B cell (primary cell): ENCODE results near the gene MTHFR. TPM values are rescaled to one million over a fixed set of nuclear protein-coding genes. Genes with fewer than 3 reads are reported as not detected.

Experiments used
- ATAC-seq: fragments of 200-7000 bp; cut with Tn5 transposase; one replicate; pipeline ENCODE4 v1.10.0; 2021; ENCODE audit warnings: low read depth, mild to moderate bottlenecking, moderate number of reproducible peaks, moderate library complexity
- CTCF ChIA-PET: fragments of 350-600 bp; sonication (Branson Sonifier 250); formaldehyde crosslinking; loops from one replicate; lab custom pipeline; 2021; ENCODE audit warnings: antibody characterized with exemption, inconsistent platforms; lab: Charles Lee
- POLR2A ChIA-PET: fragments of 350-600 bp; sonication (Branson Sonifier 250); formaldehyde crosslinking; loops from one replicate; lab custom pipeline; 2021; ENCODE audit warnings: antibody characterized with exemption; lab: Charles Lee
- DNase-seq: peaks from one replicate; pipeline ENCODE4 v3.0.0; 2013
- H2AFZ ChIP-seq: 2 replicates; pipeline ENCODE4 v1.6.1; 2012; ENCODE audit warnings: mild to moderate bottlenecking, low read depth, low read length; ENCODE audit not compliant: insufficient read depth, poor library complexity, severe bottlenecking
- H3K27ac ChIP-seq, 2 donors: 1 replicate in 1 of 2; 2 replicates in 1 of 2; pipeline ENCODE4 v1.5.1; 2012 to 2013; ENCODE audit warnings: low read length in 2 of 2, mild to moderate bottlenecking in 2 of 2, moderate library complexity in 1 of 2
- H3K27me3 ChIP-seq, 4 experiments: fragments of 200-600 bp in 1 of 4; sonication (generic) in 1 of 4; replicated peaks in 1 of 4; 1 replicate in 2 of 4; 2 replicates in 2 of 4; pipeline versions ENCODE4 v1.6.1 to v1.7.0; 2013 to 2016; ENCODE audit warnings: low read length in 3 of 4, mild to moderate bottlenecking in 2 of 4, mixed read lengths in 1 of 4, moderate library complexity in 1 of 4; ENCODE audit not compliant: insufficient read depth in 4 of 4, control insufficient read depth in 3 of 4; ENCODE audit errors: control extremely low read depth in 1 of 4
- H3K36me3 ChIP-seq, 2 experiments: replicated peaks in 1 of 2; 1 replicate in 1 of 2; 2 replicates in 1 of 2; pipeline versions ENCODE4 v1.6.1 to v1.7.1; 2013; ENCODE audit warnings: low read length in 1 of 2; ENCODE audit not compliant: insufficient read depth in 2 of 2, control insufficient read depth in 1 of 2; ENCODE audit errors: control extremely low read depth in 1 of 2, extremely low read depth in 1 of 2
- H3K4me1 ChIP-seq, 2 donors: fragments of 200-600 bp in 1 of 2; sonication (generic) in 1 of 2; 1 replicate in 1 of 2; 2 replicates in 1 of 2; pipeline versions ENCODE4 v1.5.1 to v1.6.1; 2013 to 2017; ENCODE audit warnings: low read length in 2 of 2; ENCODE audit not compliant: control insufficient read depth in 2 of 2, insufficient read depth in 2 of 2
- H3K4me2 ChIP-seq: replicated peaks from 2 replicates; pipeline ENCODE3; 2012; ENCODE audit warnings: mild to moderate bottlenecking, low read depth, low read length; ENCODE audit not compliant: poor library complexity, severe bottlenecking
- H3K4me3 ChIP-seq, 5 experiments: fragments of 200-600 bp in 1 of 5; sonication (generic) in 1 of 5; 1 replicate in 3 of 5; 2 replicates in 2 of 5; pipeline versions ENCODE4 v1.5.1 to v1.7.0; 2011 to 2016; ENCODE audit warnings: low read length in 4 of 5, mild to moderate bottlenecking in 4 of 5, low read depth in 2 of 5, control low read depth in 1 of 5, moderate library complexity in 1 of 5; ENCODE audit not compliant: insufficient read depth in 1 of 5; ENCODE audit errors: control extremely low read depth in 1 of 5, extremely low read depth in 1 of 5
- H3K79me2 ChIP-seq: fragments of 200-600 bp; sonication (generic); one replicate; pipeline ENCODE4 v1.6.0; 2016; ENCODE audit warnings: low read length; ENCODE audit not compliant: control insufficient read depth, insufficient read depth
- H3K9ac ChIP-seq: fragments of 200-600 bp; sonication (generic); 2 replicates; pipeline ENCODE4 v1.6.1; 2017; ENCODE audit warnings: mild to moderate bottlenecking, low read length, moderate library complexity
- H3K9me3 ChIP-seq, 3 donors: one replicate each; pipeline versions ENCODE4 v1.6.1 to v1.7.1; 2013; ENCODE audit warnings: low read length in 2 of 3; ENCODE audit not compliant: control insufficient read depth in 2 of 3, insufficient read depth in 1 of 3; ENCODE audit errors: control extremely low read depth in 1 of 3
- H4K20me1 ChIP-seq: 2 replicates; pipeline ENCODE4 v1.6.0; 2012; ENCODE audit warnings: mild to moderate bottlenecking, low read length; ENCODE audit not compliant: insufficient read depth, control insufficient read depth, poor library complexity, severe bottlenecking
- H3K27ac Mint-ChIP-seq: one replicate; pipeline ENCODE4 v1.8.0; 2021; ENCODE audit warnings: mixed read lengths
- H3K27me3 Mint-ChIP-seq: one replicate; pipeline ENCODE4 v1.8.0; 2021; ENCODE audit warnings: mixed read lengths
- H3K4me1 Mint-ChIP-seq: one replicate; pipeline ENCODE4 v1.8.0; 2021; ENCODE audit warnings: mixed read lengths
- H3K4me3 Mint-ChIP-seq: one replicate; pipeline ENCODE4 v1.8.0; 2021; ENCODE audit warnings: mixed read lengths
- H3K9me3 Mint-ChIP-seq: one replicate; pipeline ENCODE4 v1.8.0; 2022; ENCODE audit warnings: mixed read lengths; ENCODE audit not compliant: insufficient read depth
- CTCF ChIP-seq: fragments of 200-600 bp; IDR thresholded peaks from one replicate; pipeline ENCODE4 v1.8.0; 2022; ENCODE audit warnings: antibody characterized with exemption, mild to moderate bottlenecking
- EZH2 ChIP-seq: IDR thresholded peaks from 2 replicates; pipeline ENCODE4 v1.6.1; 2012; ENCODE audit warnings: borderline replicate concordance, low read depth, mild to moderate bottlenecking, moderate library complexity, low read length; ENCODE audit not compliant: insufficient read depth, poor library complexity, severe bottlenecking
- WGBS: methylation state at CpG from one replicate; pipeline ENCODE4 v1.1.5; 2013; ENCODE audit warnings: missing lambda C conversion rate; ENCODE audit not compliant: insufficient coverage; 5-methylcytosine and 5-hydroxymethylcytosine counted together
- intact Hi-C: fragments of 100-400 bp; cut with micrococcal nuclease; formaldehyde crosslinking; loops from one replicate; pipeline ENCODE4 v1.10.0; 2022
- polyA plus RNA-seq: library from polyadenylated mRNA; depleted of rRNA; stranded (reverse); fragments of >200 nt; gene quantifications from 2 replicates; pipeline ENCODE4 v1.2.3, GENCODE V29; 2012
- total RNA-seq, 2 donors: library from RNA; stranded (reverse); fragments of 120-200 nt in 1 of 2; gene quantifications; 1 replicate in 1 of 2; 2 replicates in 1 of 2; pipeline versions ENCODE4 v1.2.3 to v1.2.4, GENCODE V29; 2013 to 2022

MTHFR gene
- total and polyA plus RNA-seq, 2 donors (not counting 1 experiment from before 2014, with no cell fraction given), result 35.8 to 114 TPM

GRCh38 chr1:11764519-11764918 lies 41.2 kb downstream of the MTHFR start:
- Histone ChIP-seq H3K4me3 (no peak overlapping the region), H3K36me3 (no peaks in the 10 kb centered on the region), H3K9me3 (peaks cover 0 to 5% (median 0%) of the 10 kb centered on the region in 3 donors), H4K20me1 (no peaks in the 10 kb centered on the region), H3K27ac (no peak overlapping the region), H3K79me2 (no peaks in the 10 kb centered on the region), H3K27me3 (peaks cover 0 to 21% (median 2%) of the 10 kb centered on the region in 4 experiments), H3K9ac (no peak overlapping the region), H2AFZ (no peak overlapping the region), H3K4me1 (peaks cover 6 to 7% of the 10 kb centered on the region in 2 donors), H3K4me2 (no peak overlapping the region)
- no peak for TF ChIP-seq EZH2
- TF ChIP-seq CTCF, result no peak
- no peak overlapping the region for H3K27ac Mint-ChIP-seq
- 86% methylated on average over 6 of the region's 7 CpGs for WGBS
- ChIA-PET CTCF (no interaction called here), POLR2A (no interaction called here)
- H3K9me3 Mint-ChIP-seq, result no peaks in the 10 kb centered on the region
- ATAC-seq, result no peak
- no peak overlapping the region for H3K4me3 Mint-ChIP-seq
- no peak for DNase-seq
- H3K4me1 Mint-ChIP-seq, result peaks cover 3% of the 10 kb centered on the region
- H3K27me3 Mint-ChIP-seq, result peaks cover 18% of the 10 kb centered on the region
- intact Hi-C loops, result no loop called here

- no peaks in the 10 kb centered on the region for H3K36me3 ChIP-seq
- POLR2A ChIA-PET, result no interaction called here
- H3K4me2 ChIP-seq, result no peak overlapping the region
- peaks cover 6 to 7% of the 10 kb centered on the region in 2 donors for H3K4me1 ChIP-seq
- H3K9me3 ChIP-seq, result peaks cover 0 to 5% (median 0%) of the 10 kb centered on the region in 3 donors
- Mint-ChIP-seq H3K27me3 (peaks cover 18% of the 10 kb centered on the region), H3K9me3 (no peaks in the 10 kb centered on the region), H3K4me3 (no peak overlapping the region), H3K4me1 (peaks cover 3% of the 10 kb centered on the region), H3K27ac (no peak overlapping the region)
- intact Hi-C loops, result no loop called here
- no peak overlapping the region for H3K9ac ChIP-seq
- WGBS, result 98% methylated on average over 3 of the region's 3 CpGs
- no peak for ATAC-seq
- H3K79me2 ChIP-seq, result no peaks in the 10 kb centered on the region
- no peaks in the 10 kb centered on the region for H4K20me1 ChIP-seq
- no peak overlapping the region for H3K27ac ChIP-seq
- no peak overlapping the region for H3K4me3 ChIP-seq
- H2AFZ ChIP-seq, result no peak overlapping the region
- CTCF ChIA-PET, result no interaction called here
- DNase-seq, result no peak
- TF ChIP-seq CTCF (no peak), EZH2 (no peak)
- peaks cover 0 to 21% (median 2%) of the 10 kb centered on the region in 4 experiments for H3K27me3 ChIP-seq
Measured at GRCh38 chr1:11764115-11764514, 41.6 kb downstream of the MTHFR start.
